Measurements from ENCODE around the gene ABCD3. TPM values are rescaled to one million over a fixed set of nuclear protein-coding genes. Genes with fewer than 3 reads are reported as not detected.

ABCD3 gene
- total RNA-seq, 4 donors from 2014 or later, result 31.3 to 46.6 (median 41.8) TPM

DNA sequence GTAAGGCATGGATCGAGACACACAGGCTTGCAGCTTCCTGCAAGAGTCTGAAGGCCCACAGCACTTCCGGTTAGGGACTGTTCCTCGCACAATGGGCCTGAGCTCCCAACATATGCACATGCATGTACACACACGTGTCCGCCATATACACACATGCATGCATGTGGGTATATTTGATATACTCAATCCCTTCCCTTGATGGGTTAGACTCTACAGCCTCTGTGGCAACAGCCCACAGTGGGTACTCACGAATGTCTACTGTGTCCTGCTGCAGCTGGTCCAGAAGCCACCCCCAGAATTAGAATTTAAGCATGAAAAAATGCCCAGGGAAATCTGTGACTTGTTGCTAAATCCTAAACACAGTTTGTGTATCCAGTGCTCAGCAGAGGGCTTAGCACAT lies 113.5 kb downstream of the ABCD3 start:
- H3K4me3 ChIP-seq (ENCODE audit: low read depth, poor library complexity, severe bottlenecking), result no peak overlapping the region
- 79 to 93% methylated on average over 6 of the region's 6 CpGs for WGBS, 2 donors
- DNase-seq (ENCODE audit: low spot score in 2 of 2), result no peak
- intact Hi-C loops (cut with DNase I; ENCODE audit: low total_unique reads), result no loop called here
- TF ChIP-seq POLR2A (IDR thresholded peaks at IDR 0.05), result no peak
- TF ChIP-seq CTCF (IDR thresholded peaks at IDR 0.05), result no peak

DNA sequence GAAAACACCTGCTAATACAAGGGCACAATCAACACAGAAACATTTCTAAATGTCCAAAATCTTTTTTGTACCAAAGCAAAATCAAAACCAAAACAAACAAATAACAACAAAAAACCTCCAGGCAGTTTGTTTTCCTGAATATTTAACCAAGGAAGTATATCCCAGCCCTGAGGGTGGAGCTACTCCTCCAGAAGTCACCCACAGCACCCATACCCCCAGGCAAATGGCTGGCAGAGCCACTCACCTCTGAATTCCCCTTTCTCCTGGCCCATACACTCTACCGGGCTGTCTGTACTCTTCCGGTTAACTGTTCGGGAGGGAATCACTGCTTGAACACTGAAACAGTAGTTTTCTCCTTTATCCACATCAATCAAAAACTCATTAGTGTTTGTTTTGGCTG lies 113.9 kb downstream of the ABCD3 start:
- 75 to 83% methylated on average over 3 of the region's 3 CpGs for WGBS, 2 donors
- H3K4me3 ChIP-seq (ENCODE audit: low read depth, poor library complexity, severe bottlenecking), result no peak overlapping the region
- no peak for DNase-seq (ENCODE audit: low spot score in 2 of 2)
- intact Hi-C loops (cut with DNase I; ENCODE audit: low total_unique reads), result no loop called here
- no peak for TF ChIP-seq POLR2A (IDR thresholded peaks at IDR 0.05)
- TF ChIP-seq CTCF (IDR thresholded peaks at IDR 0.05), result no peak

DNA sequence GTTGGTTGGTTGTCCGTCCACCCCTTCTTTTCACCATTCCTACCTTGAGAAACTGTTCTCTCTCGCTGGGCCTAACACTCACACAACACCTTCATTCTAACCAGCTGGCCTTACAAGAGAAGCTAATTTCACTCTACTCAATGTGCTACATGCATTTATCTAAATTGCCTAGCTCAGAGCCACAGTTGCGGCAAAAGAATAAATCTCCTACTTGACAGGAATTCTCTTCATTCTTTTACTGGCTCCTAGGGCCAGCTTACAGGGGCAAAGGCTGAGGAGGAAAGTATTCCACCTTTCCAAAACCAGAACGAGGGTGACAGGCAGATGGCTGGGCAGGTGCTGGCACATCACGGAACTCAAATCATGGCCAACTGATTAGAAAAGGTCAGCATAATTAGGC lies 116.9 kb downstream of the ABCD3 start:
- WGBS, 2 donors, result 94 to 98% methylated on average over 5 of the region's 5 CpGs
- no peak overlapping the region for H3K4me3 ChIP-seq (ENCODE audit: low read depth, poor library complexity, severe bottlenecking)
- DNase-seq (ENCODE audit: low spot score in 2 of 2), result no peak
- intact Hi-C loops (cut with DNase I; ENCODE audit: low total_unique reads), result no loop called here
- TF ChIP-seq POLR2A (IDR thresholded peaks at IDR 0.05), result no peak
- TF ChIP-seq CTCF (IDR thresholded peaks at IDR 0.05), result no peak

DNA sequence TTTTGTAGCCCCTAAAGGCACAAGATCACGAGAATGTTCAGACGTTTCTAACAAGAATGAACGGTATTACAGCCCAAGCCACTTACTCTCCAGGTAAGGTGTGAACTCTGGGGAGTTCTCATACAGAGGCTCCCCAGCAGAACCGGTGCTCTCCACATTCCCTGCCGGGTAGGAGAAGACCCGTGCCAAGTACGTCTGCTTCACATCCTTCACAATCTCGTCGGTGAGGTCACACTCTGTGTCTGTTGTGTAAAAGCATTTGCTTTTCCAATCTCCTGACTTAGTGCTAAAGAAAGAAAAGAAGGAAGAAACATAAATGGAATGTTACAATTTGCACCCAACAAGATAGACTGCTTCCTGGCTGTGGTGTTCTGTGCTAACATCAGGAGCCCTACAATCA lies 117.7 kb downstream of the ABCD3 start:
- H3K4me3 ChIP-seq (ENCODE audit: low read depth, poor library complexity, severe bottlenecking), result no peak overlapping the region
- intact Hi-C loops (cut with DNase I; ENCODE audit: low total_unique reads), result no loop called here
- TF ChIP-seq CTCF (IDR thresholded peaks at IDR 0.05) (no peak), POLR2A (IDR thresholded peaks at IDR 0.05) (no peak)
- 67 to 80% methylated on average over 9 of the region's 9 CpGs for WGBS, 2 donors
- no peak for DNase-seq (ENCODE audit: low spot score in 2 of 2)

GRCh38 chr1:94537254-94537653 lies 119.1 kb downstream of the ABCD3 start:
- WGBS, 2 donors, result 82 to 84% methylated on average over 6 of the region's 6 CpGs
- intact Hi-C loops (cut with DNase I; ENCODE audit: low total_unique reads), result no loop called here
- TF ChIP-seq POLR2A (IDR thresholded peaks at IDR 0.05) (no peak), CTCF (IDR thresholded peaks at IDR 0.05) (no peak)
- H3K4me3 ChIP-seq (ENCODE audit: low read depth, poor library complexity, severe bottlenecking), result no peak overlapping the region
- no peak for DNase-seq (ENCODE audit: low spot score in 2 of 2)

DNA sequence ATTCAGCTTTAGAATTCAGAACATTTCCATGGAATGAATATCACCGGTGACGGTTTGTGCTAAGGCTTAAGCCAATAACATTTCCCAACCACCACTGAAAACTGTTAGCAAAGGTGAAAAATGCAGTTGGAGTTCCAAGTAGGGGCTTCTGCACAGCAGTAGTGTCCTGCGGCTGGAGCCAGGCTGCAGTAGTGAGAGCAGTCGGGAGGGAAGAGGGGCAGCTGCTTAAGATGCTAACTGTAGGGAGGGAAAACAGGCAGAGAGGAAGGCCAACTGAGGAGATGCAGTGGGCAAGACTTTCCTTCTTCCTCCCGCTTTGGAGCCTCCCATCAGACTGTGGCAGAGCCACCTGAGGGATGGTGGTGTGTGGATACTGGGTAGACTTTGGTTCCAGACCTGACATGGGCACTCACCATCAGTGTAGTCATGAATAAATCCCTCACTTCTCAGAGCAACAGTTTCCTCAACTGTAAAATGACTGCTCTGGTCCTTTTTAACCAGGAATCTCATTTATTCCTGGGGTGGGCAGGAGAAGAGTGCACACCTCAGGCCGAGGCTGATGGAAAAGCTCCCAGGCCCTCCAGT lies 120.1 kb downstream of the ABCD3 start:
- WGBS, 2 donors, result 81 to 83% methylated on average over 6 of the region's 6 CpGs
- H3K4me3 ChIP-seq (ENCODE audit: low read depth, poor library complexity, severe bottlenecking), result no peak overlapping the region
- intact Hi-C loops (cut with DNase I; ENCODE audit: low total_unique reads), result no loop called here
- TF ChIP-seq CTCF (IDR thresholded peaks at IDR 0.05) (no peak), POLR2A (IDR thresholded peaks at IDR 0.05) (no peak)
- no peak for DNase-seq (ENCODE audit: low spot score in 2 of 2)

Measured in lower leg skin (tissue), 4 donors.